GM12878 (cell line): ENCODE measurements around the gene LYZL1. TPM values are rescaled to one million over a fixed set of nuclear protein-coding genes. Genes with fewer than 3 reads are reported as not detected.

Experiments
- ATAC-seq: fragments of 200-7000 bp; cut with Tn5 transposase; 3 replicates; pipeline ENCODE4 v1.9.1; 2020; ENCODE audit warnings: mild to moderate bottlenecking, moderate library complexity
- BruUV-seq: library from RNA; stranded (reverse); fragments of 400-500 nt; replicated peaks from 2 replicates; lab custom pipeline; 2021; lab: Mats Ljungman, UMichigan
- CTCF ChIA-PET: fragments of 300-600 bp; sonication (Branson Sonifier 250); formaldehyde crosslinking; extraction: SDS; loops from one replicate; lab custom pipeline; 2021; ENCODE audit warnings: inconsistent platforms; lab: Yijun Ruan, JAX
- POLR2A ChIA-PET: fragments of 350-600 bp; formaldehyde crosslinking; extraction: SDS; loops from one replicate; lab custom pipeline; 2021; ENCODE audit warnings: inconsistent platforms; lab: Charles Lee
- RAD21 ChIA-PET: fragments of 300-600 bp; sonication (Branson Sonifier 250); formaldehyde crosslinking; loops from one replicate; lab custom pipeline; 2023; ENCODE audit warnings: antibody characterized with exemption; ENCODE audit not compliant: unreplicated experiment; lab: Charles Lee
- SMC1A ChIA-PET: fragments of 300-600 bp; sonication (Branson Sonifier 250); formaldehyde crosslinking; loops from one replicate; lab custom pipeline; 2023; ENCODE audit not compliant: unreplicated experiment, uncharacterized antibody; lab: Charles Lee
- DNase-seq: peaks from one replicate; pipeline ENCODE4 v3.0.0-alpha.2; 2011; ENCODE audit warnings: low read depth, low spot score
- FAIRE-seq: peaks from 3 replicates; lab custom pipeline; 2011; peaks lifted over from hg19 to GRCh38; lab: Jason Lieb, UNC
- H2AFZ ChIP-seq: 2 replicates; pipeline ENCODE4 v1.6.0; 2011; ENCODE audit warnings: low read depth, low read length, control low read depth; ENCODE audit not compliant: control insufficient read depth
- H3K27ac ChIP-seq: 2 replicates; pipeline ENCODE4 v1.5.1; 2011; ENCODE audit warnings: control low read depth; ENCODE audit not compliant: control insufficient read depth, insufficient read depth
- H3K27me3 ChIP-seq, 2 experiments: replicated peaks in 1 of 2; 2 replicates each; pipeline versions ENCODE4 v1.6.0 to v1.6.1; 2011; ENCODE audit warnings: low read length in 1 of 2; ENCODE audit not compliant: control insufficient read depth in 2 of 2, insufficient read depth in 2 of 2
- H3K36me3 ChIP-seq, 2 experiments: 2 replicates each; pipeline ENCODE4 v1.5.1; 2011; ENCODE audit warnings: low read length in 1 of 2; ENCODE audit not compliant: control insufficient read depth in 2 of 2, insufficient read depth in 2 of 2
- H3K4me1 ChIP-seq: 2 replicates; pipeline ENCODE4 v1.6.1; 2011; ENCODE audit warnings: mild to moderate bottlenecking, low read length, moderate library complexity, mixed read lengths; ENCODE audit not compliant: control insufficient read depth, insufficient read depth
- H3K4me2 ChIP-seq: 2 replicates; pipeline ENCODE4 v1.6.0; 2011; ENCODE audit warnings: control low read depth; ENCODE audit not compliant: control insufficient read depth, insufficient read depth
- H3K4me3 ChIP-seq: fragments of 200-600 bp; sonication (generic); 2 replicates; pipeline ENCODE4 v1.5.1; 2016
- H3K79me2 ChIP-seq: 2 replicates; pipeline ENCODE4 v1.6.0; 2011; ENCODE audit warnings: low read length; ENCODE audit not compliant: control insufficient read depth, insufficient read depth
- H3K9ac ChIP-seq: 2 replicates; pipeline ENCODE4 v1.8.0; 2011; ENCODE audit warnings: low read length, control low read depth, mixed read lengths; ENCODE audit not compliant: control insufficient read depth, insufficient read depth
- H3K9me3 ChIP-seq: replicated peaks from 3 replicates; pipeline ENCODE4 v1.5.1; 2011; ENCODE audit warnings: mild to moderate bottlenecking, low read length; ENCODE audit not compliant: control insufficient read depth, insufficient read depth
- H4K20me1 ChIP-seq: 2 replicates; pipeline ENCODE4 v1.6.0; 2011; ENCODE audit not compliant: control insufficient read depth, insufficient read depth
- ATF2 ChIP-seq: IDR thresholded peaks from 2 replicates; pipeline ENCODE4 v1.6.1; 2012; ENCODE audit warnings: low read length, inconsistent platforms
- BMI1 ChIP-seq: fragments of 450-650 bp; IDR thresholded peaks from 2 replicates; pipeline ENCODE4 v1.6.1; 2016; ENCODE audit warnings: mild to moderate bottlenecking, moderate library complexity, borderline replicate concordance
- CHD1 ChIP-seq: IDR thresholded peaks from 2 replicates; pipeline ENCODE4 v1.6.1; 2012; ENCODE audit warnings: low read depth, low read length, improper control_type of control experiment
- EP300 ChIP-seq, 2 experiments: fragments of 150-350 bp in 1 of 2; IDR thresholded peaks; 2 replicates each; pipeline ENCODE4 v1.6.1; 2011 to 2012; ENCODE audit warnings: low read depth in 2 of 2, low read length in 2 of 2, borderline replicate concordance in 1 of 2, improper control_type of control experiment in 1 of 2, inconsistent platforms in 1 of 2; ENCODE audit not compliant: control insufficient read depth in 1 of 2
- HCFC1 ChIP-seq: fragments of 150-350 bp; IDR thresholded peaks from 2 replicates; pipeline ENCODE4 v1.6.1; 2014; ENCODE audit warnings: low read length
- MAX ChIP-seq: IDR thresholded peaks from 2 replicates; pipeline ENCODE4 v1.6.1; 2012; ENCODE audit warnings: low read depth, low read length, improper control_type of control experiment
- NFXL1 ChIP-seq: fragments of 450-650 bp; IDR thresholded peaks from 2 replicates; pipeline ENCODE4 v1.6.1; 2017; ENCODE audit warnings: antibody characterized with exemption, mild to moderate bottlenecking, borderline replicate concordance
- NFYA ChIP-seq: IDR thresholded peaks from 2 replicates; pipeline ENCODE4 v1.6.1; 2011; ENCODE audit warnings: low read depth, mild to moderate bottlenecking, low read length, improper control_type of control experiment, borderline replicate concordance
- NKRF ChIP-seq: fragments of 450-650 bp; conservative IDR thresholded peaks from 2 replicates; pipeline ENCODE4 v1.6.1; 2017; ENCODE audit warnings: mild to moderate bottlenecking, moderate library complexity
- NR2C2 ChIP-seq: IDR thresholded peaks from 2 replicates; pipeline ENCODE4 v1.6.1; 2011; ENCODE audit warnings: borderline replicate concordance, low read depth; ENCODE audit not compliant: control insufficient read depth, insufficient read length
- PAX8 ChIP-seq: fragments of 450-650 bp; IDR thresholded peaks from 2 replicates; pipeline ENCODE4 v1.6.1; 2017; ENCODE audit warnings: mild to moderate bottlenecking, moderate library complexity
- RBBP5 ChIP-seq: fragments of 200-600 bp; sonication (generic); conservative IDR thresholded peaks from 2 replicates; pipeline ENCODE4 v1.6.1; 2016
- RUNX3 ChIP-seq: IDR thresholded peaks from 2 replicates; pipeline ENCODE4 v1.6.1; 2012; ENCODE audit warnings: low read length, inconsistent platforms
- SPI1 ChIP-seq: IDR thresholded peaks from 2 replicates; pipeline ENCODE4 v1.6.1; 2011; ENCODE audit warnings: low read depth, mild to moderate bottlenecking, low read length, moderate library complexity, borderline replicate concordance; ENCODE audit not compliant: insufficient read depth
- USF1 ChIP-seq: IDR thresholded peaks from 2 replicates; pipeline ENCODE4 v1.6.1; 2011; ENCODE audit warnings: borderline replicate concordance, low read depth, mild to moderate bottlenecking, moderate library complexity, mixed read lengths, low read length; ENCODE audit not compliant: insufficient read depth; ENCODE audit errors: extremely low read length
- WGBS: methylation state at CpG from one replicate; pipeline ENCODE4 v1.1.6; 2016; ENCODE audit warnings: low lambda C conversion rate; ENCODE audit not compliant: insufficient replicate concordance, insufficient coverage; ENCODE audit errors: missing lambda C conversion rate; 5-methylcytosine and 5-hydroxymethylcytosine counted together
- in situ Hi-C: fragments of 300-500 bp; cut with MboI; formaldehyde crosslinking; loops from 9 replicates; pipeline ENCODE4 v1.14.3; 2018; ENCODE audit warnings: mixed read lengths
- intact Hi-C: fragments of 100-400 bp; cut with micrococcal nuclease; formaldehyde crosslinking; loops from one replicate; pipeline ENCODE4 v1.14.2; 2022; ENCODE audit not compliant: unreplicated experiment
- polyA plus RNA-seq, 11 experiments: library from polyadenylated mRNA; depleted of rRNA in 4 of 11; unstranded in 6 of 11; stranded (reverse) in 5 of 11; fragments of >200 nt; fragmentation: Nextera tagmentation in 4 of 11; fragmentation: Illumina TruSeq in 1 of 11; extraction: Ambion mirVana in 4 of 11; extraction: Trizol in 1 of 11; gene quantifications; 1 replicate in 1 of 11; 2 replicates in 10 of 11; pipeline versions ENCODE4 v1.2.1 to v1.2.3, GENCODE V29; 2011 to 2016; ENCODE audit warnings: inconsistent platforms in 2 of 11, missing spikeins in 2 of 11, low read depth in 1 of 11
- total RNA-seq, 4 experiments: library from RNA; depleted of rRNA in 3 of 4; stranded (reverse); fragments of >200 nt in 3 of 4; fragmentation: Illumina TruSeq in 1 of 4; extraction: Trizol in 1 of 4; gene quantifications; 2 replicates each; pipeline versions ENCODE4 v1.2.1 to v1.2.3, GENCODE V29; 2013 to 2021

Gene LYZL1
- total and polyA plus RNA-seq, 10 of the 15 experiments (the other 5 are each of a cell fraction or from before 2014, with no cell fraction given), result not detected

GRCh38 chr10:29257784-29258135 lies 31.1 kb upstream of the LYZL1 start:
- H3K4me2 ChIP-seq, result no peak overlapping the region
- H2AFZ ChIP-seq, result no peak overlapping the region
- no peaks in the 10 kb centered on the region for H3K79me2 ChIP-seq
- no peak for DNase-seq
- no peaks in the 10 kb centered on the region for H3K36me3 ChIP-seq
- ChIA-PET CTCF (no interaction called here), SMC1A (interaction anchor here (0.6 kb wide), 1 partner anchor 419 kb away, joined by 3 read pairs; no protein-coding TSS in a partner anchor), POLR2A (no interaction called here), RAD21 (interaction anchor here (0.6 kb wide), 1 partner anchor 9 kb away, joined by 3 read pairs; no protein-coding TSS in a partner anchor)
- intact Hi-C loops (loop anchor here (5.0 kb wide), 1 partner anchor 45 kb away; no protein-coding TSS in a partner anchor), in situ Hi-C loops (no loop called here)
- H3K9me3 ChIP-seq, result no peaks in the 10 kb centered on the region
- WGBS, result 0% methylated on average over 3 of the region's 3 CpGs
- H3K9ac ChIP-seq, result no peak overlapping the region
- BruUV-seq, result no TSS peak
- TF ChIP-seq PAX8, result no peak
- TF ChIP-seq EP300 (IDR thresholded peaks at IDR 0.05; ENCODE audit: borderline replicate concordance in 1 of 2, control insufficient read depth in 1 of 2, low read depth in 2 of 2, low read length in 2 of 2), result no peak
- TF ChIP-seq NFYA, result no peak
- TF ChIP-seq MAX, result no peak
- TF ChIP-seq NFXL1, result no peak
- no peak for TF ChIP-seq RBBP5
- no peak for TF ChIP-seq NR2C2
- no peak for TF ChIP-seq NKRF
- no peak for TF ChIP-seq ATF2
- no peak for TF ChIP-seq USF1
- TF ChIP-seq BMI1, result no peak
- TF ChIP-seq CHD1, result no peak
- no peak for TF ChIP-seq RUNX3
- TF ChIP-seq SPI1, result no peak
- no peak for TF ChIP-seq HCFC1
- no peak overlapping the region for H3K27ac ChIP-seq
- no peak for FAIRE-seq
- H4K20me1 ChIP-seq, result no peaks in the 10 kb centered on the region
- no peak for ATAC-seq
- no peak overlapping the region for H3K4me3 ChIP-seq
- no peaks in the 10 kb centered on the region for H3K4me1 ChIP-seq
- peaks cover 0 to 2% of the 10 kb centered on the region in 2 experiments; a peak in 3 of 4 replicates for H3K27me3 ChIP-seq
